ENCODE data around the gene GLCE. TPM values are rescaled to one million over a fixed set of nuclear protein-coding genes. Genes with fewer than 3 reads are reported as not detected.
A peak's percentile ranks its signal among the peaks of the same experiment; 100 is the strongest.

GLCE gene
- total and polyA plus RNA-seq, 9 of the 15 experiments (the other 6 are each of a cell fraction or from before 2014, with no cell fraction given), result 4.6 to 12.3 (median 10.6) TPM

GRCh38 chr15:69158201-69158842, 2.1 kb upstream of the GLCE start (continued):
- TF ChIP-seq BCOR (IDR thresholded peaks at IDR 0.05), result no peak
- 0 out of 2 replicates have a peak, but pooled peaks have one; percentile 7 for TF ChIP-seq BHLHE40 (IDR thresholded peaks at IDR 0.05; ENCODE audit: low read length)
- TF ChIP-seq ARID3A (IDR thresholded peaks at IDR 0.05; ENCODE audit: borderline replicate concordance, low read depth, low read length), result peak; percentile 24; the same call in 1 of the 2 replicates
- TF ChIP-seq, protein P1, sequence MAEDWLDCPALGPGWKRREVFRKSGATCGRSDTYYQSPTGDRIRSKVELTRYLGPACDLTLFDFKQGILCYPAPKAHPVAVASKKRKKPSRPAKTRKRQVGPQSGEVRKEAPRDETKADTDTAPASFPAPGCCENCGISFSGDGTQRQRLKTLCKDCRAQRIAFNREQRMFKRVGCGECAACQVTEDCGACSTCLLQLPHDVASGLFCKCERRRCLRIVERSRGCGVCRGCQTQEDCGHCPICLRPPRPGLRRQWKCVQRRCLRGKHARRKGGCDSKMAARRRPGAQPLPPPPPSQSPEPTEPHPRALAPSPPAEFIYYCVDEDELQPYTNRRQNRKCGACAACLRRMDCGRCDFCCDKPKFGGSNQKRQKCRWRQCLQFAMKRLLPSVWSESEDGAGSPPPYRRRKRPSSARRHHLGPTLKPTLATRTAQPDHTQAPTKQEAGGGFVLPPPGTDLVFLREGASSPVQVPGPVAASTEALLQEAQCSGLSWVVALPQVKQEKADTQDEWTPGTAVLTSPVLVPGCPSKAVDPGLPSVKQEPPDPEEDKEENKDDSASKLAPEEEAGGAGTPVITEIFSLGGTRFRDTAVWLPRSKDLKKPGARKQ (CRISPR knock-in tag; IDR thresholded peaks at IDR 0.05), result no peak
- TF ChIP-seq NCOR1 (IDR thresholded peaks at IDR 0.05), result peak; percentile 23; the same call in 1 of the 2 replicates
- no peak for TF ChIP-seq KLF16 (IDR thresholded peaks at IDR 0.05)
- TF ChIP-seq ETV1 (tag; conservative IDR thresholded peaks at IDR 0.05; ENCODE audit: low read depth), result no peak
- TF ChIP-seq MTA2 (IDR thresholded peaks at IDR 0.05; ENCODE audit: low read depth), result no peak
- TF ChIP-seq CBFA2T2 (conservative IDR thresholded peaks at IDR 0.05), result no peak; the same call in 1 of the 2 replicates
- TF ChIP-seq MEIS2 (IDR thresholded peaks at IDR 0.05; ENCODE audit: partially characterized antibody), result peak; percentile 45
- no peak for TF ChIP-seq ZNF280A (IDR thresholded peaks at IDR 0.05; ENCODE audit: low read depth, partially characterized antibody)
- TF ChIP-seq MXI1 (IDR thresholded peaks at IDR 0.05; ENCODE audit: low read depth, low read length), result no peak
- TF ChIP-seq ZNF212 (CRISPR knock-in tag; IDR thresholded peaks at IDR 0.05), result no peak
- no peak for TF ChIP-seq ZNF707 (CRISPR knock-in tag; conservative IDR thresholded peaks at IDR 0.05)
- no peak for TF ChIP-seq SMAD3 (CRISPR knock-in tag; conservative IDR thresholded peaks at IDR 0.05)
- TF ChIP-seq, protein P2, sequence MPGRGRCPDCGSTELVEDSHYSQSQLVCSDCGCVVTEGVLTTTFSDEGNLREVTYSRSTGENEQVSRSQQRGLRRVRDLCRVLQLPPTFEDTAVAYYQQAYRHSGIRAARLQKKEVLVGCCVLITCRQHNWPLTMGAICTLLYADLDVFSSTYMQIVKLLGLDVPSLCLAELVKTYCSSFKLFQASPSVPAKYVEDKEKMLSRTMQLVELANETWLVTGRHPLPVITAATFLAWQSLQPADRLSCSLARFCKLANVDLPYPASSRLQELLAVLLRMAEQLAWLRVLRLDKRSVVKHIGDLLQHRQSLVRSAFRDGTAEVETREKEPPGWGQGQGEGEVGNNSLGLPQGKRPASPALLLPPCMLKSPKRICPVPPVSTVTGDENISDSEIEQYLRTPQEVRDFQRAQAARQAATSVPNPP (IDR thresholded peaks at IDR 0.05; ENCODE audit: borderline replicate concordance, insufficient read depth, insufficient read length), result no peak
- no peak for TF ChIP-seq SAFB2 (IDR thresholded peaks at IDR 0.05; ENCODE audit: borderline replicate concordance, low read depth, low read length, severe bottlenecking)
- no peak for TF ChIP-seq NR2C1 (IDR thresholded peaks at IDR 0.05)
- TF ChIP-seq NR2C1 (tag; IDR thresholded peaks at IDR 0.05), result no peak
- TF ChIP-seq HMG20B (CRISPR knock-in tag; IDR thresholded peaks at IDR 0.05), result no peak
